ENCODE data around the gene WSCD2.

DNA sequence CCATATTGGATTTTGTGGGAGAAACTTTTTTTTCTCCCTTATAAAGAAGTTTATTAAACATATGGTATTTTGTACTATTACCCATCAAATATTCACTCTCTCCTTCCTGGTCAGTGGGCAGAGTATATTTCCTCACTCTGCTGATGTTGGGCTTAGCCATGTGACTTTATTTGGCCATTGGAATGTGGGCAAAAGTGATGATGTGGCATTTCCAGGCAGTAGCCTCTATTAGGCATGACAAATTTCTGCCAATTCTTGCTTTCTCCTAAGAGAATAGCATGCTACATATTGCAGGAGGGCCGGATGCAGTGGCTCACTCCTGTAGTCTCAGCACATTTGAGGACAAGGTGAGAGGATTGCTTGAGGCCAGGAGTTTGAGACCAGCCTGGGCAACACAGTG is 24.4 kb upstream of the WSCD2 start:
- no peak for TF ChIP-seq CTCF (IDR thresholded peaks at IDR 0.05)
- no peak for TF ChIP-seq POLR2A (IDR thresholded peaks at IDR 0.05)
